Measurements from ENCODE around the gene IDNK.

DNA sequence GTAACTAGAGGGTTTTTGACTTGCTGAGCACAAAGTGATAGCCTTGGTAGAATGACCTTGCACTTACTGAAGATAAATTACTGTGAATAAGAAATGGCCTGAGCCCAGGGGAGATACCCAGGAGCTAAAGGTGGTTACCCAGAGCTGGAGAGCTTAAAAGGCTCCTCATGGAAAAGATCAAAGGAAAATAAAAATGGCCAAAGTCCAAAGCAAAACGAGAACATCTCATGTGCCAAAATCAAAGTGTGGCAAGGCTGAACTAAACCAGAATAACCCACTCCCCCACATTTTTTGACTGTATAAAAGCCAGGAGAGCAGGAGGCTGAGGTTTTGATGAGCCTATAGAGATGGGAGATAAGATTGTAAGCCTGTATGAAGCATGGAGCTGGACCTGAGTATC lies 14.4 kb downstream of the IDNK start:
- TF ChIP-seq, protein P1, sequence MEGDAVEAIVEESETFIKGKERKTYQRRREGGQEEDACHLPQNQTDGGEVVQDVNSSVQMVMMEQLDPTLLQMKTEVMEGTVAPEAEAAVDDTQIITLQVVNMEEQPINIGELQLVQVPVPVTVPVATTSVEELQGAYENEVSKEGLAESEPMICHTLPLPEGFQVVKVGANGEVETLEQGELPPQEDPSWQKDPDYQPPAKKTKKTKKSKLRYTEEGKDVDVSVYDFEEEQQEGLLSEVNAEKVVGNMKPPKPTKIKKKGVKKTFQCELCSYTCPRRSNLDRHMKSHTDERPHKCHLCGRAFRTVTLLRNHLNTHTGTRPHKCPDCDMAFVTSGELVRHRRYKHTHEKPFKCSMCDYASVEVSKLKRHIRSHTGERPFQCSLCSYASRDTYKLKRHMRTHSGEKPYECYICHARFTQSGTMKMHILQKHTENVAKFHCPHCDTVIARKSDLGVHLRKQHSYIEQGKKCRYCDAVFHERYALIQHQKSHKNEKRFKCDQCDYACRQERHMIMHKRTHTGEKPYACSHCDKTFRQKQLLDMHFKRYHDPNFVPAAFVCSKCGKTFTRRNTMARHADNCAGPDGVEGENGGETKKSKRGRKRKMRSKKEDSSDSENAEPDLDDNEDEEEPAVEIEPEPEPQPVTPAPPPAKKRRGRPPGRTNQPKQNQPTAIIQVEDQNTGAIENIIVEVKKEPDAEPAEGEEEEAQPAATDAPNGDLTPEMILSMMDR (IDR thresholded peaks at IDR 0.05): no peak
- TF ChIP-seq EP300 (IDR thresholded peaks at IDR 0.05): no peak
